DMS153 treated with DMSO at 0.1 percent for 48 hours (cell line): Measurements from ENCODE around the gene SMYD3.

Source experiments
- DNase-seq: peaks from one replicate; lab custom pipeline; 2025; ENCODE audit not compliant: unreplicated experiment; lab: John Stamatoyannopoulos, UW

SMYD3 gene

GRCh38 chr1:246417813-246418564 lies 89.1 kb downstream of the SMYD3 start:
- DNase-seq: no peak

- DNase-seq: no peak
Observed at GRCh38 chr1:246417152-246417812, 89.8 kb downstream of the SMYD3 start.

- DNase-seq: no peak
Observed at GRCh38 chr1:246416261-246416660, 90.8 kb downstream of the SMYD3 start.

GRCh38 chr1:246415028-246415427 lies 92.1 kb downstream of the SMYD3 start:
- DNase-seq: no peak

- DNase-seq: no peak
Observed at GRCh38 chr1:246413430-246413829, 93.6 kb downstream of the SMYD3 start.

GRCh38 chr1:246404078-246404477 lies 103.0 kb downstream of the SMYD3 start:
- no peak for DNase-seq

GRCh38 chr1:246398126-246398813 lies 108.8 kb downstream of the SMYD3 start:
- no peak for DNase-seq

- no peak for DNase-seq
Observed at GRCh38 chr1:246397046-246397445, 110.0 kb downstream of the SMYD3 start.

- no peak for DNase-seq
Observed at GRCh38 chr1:246396322-246396721, 110.8 kb downstream of the SMYD3 start.

- no peak for DNase-seq
Observed at GRCh38 chr1:246394121-246394520, 113.0 kb downstream of the SMYD3 start.

GRCh38 chr1:246390855-246391254 lies 116.2 kb downstream of the SMYD3 start:
- no peak for DNase-seq

GRCh38 chr1:246384616-246385015 lies 122.5 kb downstream of the SMYD3 start:
- DNase-seq: no peak

GRCh38 chr1:246383791-246384190 lies 123.3 kb downstream of the SMYD3 start:
- DNase-seq: no peak

GRCh38 chr1:246383239-246383589 lies 123.9 kb downstream of the SMYD3 start:
- no peak for DNase-seq

GRCh38 chr1:246382589-246383238 lies 124.4 kb downstream of the SMYD3 start:
- no peak for DNase-seq

- no peak for DNase-seq
Observed at GRCh38 chr1:246381452-246381851, 125.6 kb downstream of the SMYD3 start.

GRCh38 chr1:246377625-246378153 lies 129.4 kb downstream of the SMYD3 start:
- no peak for DNase-seq

- no peak for DNase-seq
Observed at GRCh38 chr1:246373828-246374569, 133.1 kb downstream of the SMYD3 start.

GRCh38 chr1:246372559-246372958 lies 134.5 kb downstream of the SMYD3 start:
- no peak for DNase-seq

GRCh38 chr1:246367041-246367440 lies 140.0 kb downstream of the SMYD3 start:
- no peak for DNase-seq

- no peak for DNase-seq
Observed at GRCh38 chr1:246365708-246366107, 141.4 kb downstream of the SMYD3 start.
